PC-3 (cell line): ENCODE results near the gene SEMA4G.

Source experiments
- CTCF ChIP-seq: fragments of 300-600 bp; sonication (generic); conservative IDR thresholded peaks from 2 replicates; pipeline ENCODE4 v1.5.1; 2017; ENCODE audit warnings: antibody characterized with exemption, low read depth, mild to moderate bottlenecking, low read length
- EZH2 ChIP-seq: fragments of 300-600 bp; sonication (generic); IDR thresholded peaks from one replicate; pipeline ENCODE4 v1.6.1; 2017; ENCODE audit warnings: antibody characterized with exemption, mild to moderate bottlenecking, low read length; ENCODE audit not compliant: unreplicated experiment
- EZH2phosphoT487 ChIP-seq: fragments of 300-600 bp; sonication (generic); IDR thresholded peaks from 2 replicates; pipeline ENCODE4 v1.6.1; 2018; ENCODE audit warnings: mild to moderate bottlenecking, antibody characterized with exemption, low read length, borderline replicate concordance

GRCh38 chr10:100989088-100989487, 19.8 kb downstream of the SEMA4G start:
- TF ChIP-seq EZH2, result no peak
- no peak for TF ChIP-seq CTCF
- TF ChIP-seq EZH2phosphoT487, result no peak
